HG02610 (cell line): ENCODE measurements around the gene ZDHHC3.

ENCODE experiments used
- ATAC-seq: cut with Tn5 transposase; IDR thresholded peaks from one replicate; pipeline ENCODE4 v1.9.1; 2021; ENCODE audit warnings: mild to moderate bottlenecking, moderate library complexity; ENCODE audit not compliant: unreplicated experiment

Gene ZDHHC3

DNA sequence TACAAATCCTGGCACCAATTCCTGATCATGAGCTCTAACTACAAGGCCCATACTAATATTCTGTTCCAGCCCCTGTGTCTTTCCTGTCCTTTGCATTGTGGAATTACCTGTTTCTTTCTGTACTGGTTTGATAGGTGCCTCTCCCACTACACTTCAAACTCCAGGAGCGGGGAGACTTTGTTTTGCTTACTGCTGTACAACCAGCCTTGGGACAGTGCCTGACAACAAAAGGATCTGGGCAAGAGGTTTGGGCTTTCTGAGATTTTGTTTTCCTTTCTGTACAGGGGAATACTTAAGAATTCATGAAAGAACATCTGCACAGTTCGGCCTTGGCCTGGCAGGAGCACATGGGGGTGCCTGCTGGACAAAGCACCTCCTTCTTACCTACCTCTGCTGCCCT, 45.1 kb downstream of the ZDHHC3 start:
- no peak for ATAC-seq

DNA sequence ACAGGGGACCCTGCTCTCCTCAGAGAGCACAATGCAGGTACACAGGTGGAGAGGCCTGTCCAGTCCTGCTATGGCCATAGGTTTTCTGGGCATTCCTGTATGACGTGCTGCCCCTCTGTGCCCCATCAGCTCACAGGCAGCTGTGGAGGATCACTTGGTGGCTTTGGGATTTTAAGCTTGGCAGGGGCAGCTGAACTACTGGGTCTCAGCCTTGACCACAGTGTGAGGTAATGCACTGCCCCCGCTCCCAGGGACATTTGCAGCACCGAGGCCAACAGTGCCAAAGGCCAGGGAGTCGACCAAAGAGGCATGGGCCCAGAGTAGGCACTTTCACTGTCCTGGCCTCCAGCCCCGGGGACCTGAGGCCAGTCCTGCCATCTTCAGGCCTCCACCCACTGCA, 46.2 kb downstream of the ZDHHC3 start:
- no peak for ATAC-seq

DNA sequence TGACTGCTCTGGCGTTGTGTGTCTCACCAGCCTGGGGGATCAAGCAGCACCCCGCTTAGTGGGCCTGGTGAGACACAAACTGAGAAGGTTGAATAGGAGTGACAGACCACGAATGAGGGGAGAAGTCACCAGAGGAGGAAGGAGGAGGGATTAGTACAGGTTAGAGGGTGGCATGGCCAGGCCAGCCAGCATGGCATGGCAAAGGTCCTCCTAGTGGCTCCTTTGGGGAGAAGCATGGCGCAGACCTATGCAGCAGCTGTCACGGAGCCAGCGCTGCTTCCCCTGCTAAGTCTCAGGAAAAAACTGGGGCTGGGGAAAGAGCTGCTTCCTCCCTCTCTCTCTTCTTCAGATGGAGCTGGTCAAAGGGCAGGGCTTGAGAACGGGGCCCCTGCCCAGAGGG, 48.6 kb downstream of the ZDHHC3 start:
- ATAC-seq: no peak

DNA sequence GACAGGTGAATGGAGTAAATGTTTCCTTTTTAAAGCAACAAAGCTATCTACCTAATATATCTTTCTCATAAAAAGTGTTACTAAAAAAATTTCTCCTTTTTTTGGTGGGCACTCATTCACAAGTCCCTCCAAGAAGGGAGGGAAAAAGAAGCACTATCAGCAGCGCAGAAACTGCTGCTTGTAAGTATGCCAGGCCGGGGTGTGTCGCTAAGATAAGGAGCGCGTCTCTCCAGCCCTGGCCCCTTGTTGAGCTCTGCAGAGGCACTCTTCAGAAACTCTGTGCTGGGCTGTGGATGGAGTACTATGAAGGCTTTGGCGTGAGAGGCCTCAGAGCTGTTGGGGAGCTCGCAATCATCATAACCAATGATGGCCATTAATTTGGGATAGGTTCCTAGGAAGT, 49.1 kb downstream of the ZDHHC3 start:
- ATAC-seq: no peak

DNA sequence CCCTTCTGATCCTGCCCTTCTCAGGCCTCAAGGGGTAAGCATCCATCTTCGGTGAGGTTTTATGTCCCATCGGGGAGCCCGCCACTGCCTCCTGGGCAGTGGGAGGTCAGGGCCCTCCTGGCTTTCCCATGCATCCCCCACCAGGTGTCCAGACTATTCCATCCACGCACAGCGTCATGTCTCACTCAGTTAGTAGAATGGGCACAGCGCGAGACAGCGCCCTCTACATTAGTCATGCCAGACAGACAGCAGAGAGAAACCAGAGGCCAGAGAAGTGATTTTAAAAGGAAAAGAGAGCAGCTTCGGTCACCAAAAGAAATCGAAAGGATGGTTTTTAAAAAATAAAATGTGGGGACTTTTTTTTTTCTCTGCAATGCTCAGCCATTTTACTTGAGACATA, 49.8 kb downstream of the ZDHHC3 start:
- no peak for ATAC-seq

DNA sequence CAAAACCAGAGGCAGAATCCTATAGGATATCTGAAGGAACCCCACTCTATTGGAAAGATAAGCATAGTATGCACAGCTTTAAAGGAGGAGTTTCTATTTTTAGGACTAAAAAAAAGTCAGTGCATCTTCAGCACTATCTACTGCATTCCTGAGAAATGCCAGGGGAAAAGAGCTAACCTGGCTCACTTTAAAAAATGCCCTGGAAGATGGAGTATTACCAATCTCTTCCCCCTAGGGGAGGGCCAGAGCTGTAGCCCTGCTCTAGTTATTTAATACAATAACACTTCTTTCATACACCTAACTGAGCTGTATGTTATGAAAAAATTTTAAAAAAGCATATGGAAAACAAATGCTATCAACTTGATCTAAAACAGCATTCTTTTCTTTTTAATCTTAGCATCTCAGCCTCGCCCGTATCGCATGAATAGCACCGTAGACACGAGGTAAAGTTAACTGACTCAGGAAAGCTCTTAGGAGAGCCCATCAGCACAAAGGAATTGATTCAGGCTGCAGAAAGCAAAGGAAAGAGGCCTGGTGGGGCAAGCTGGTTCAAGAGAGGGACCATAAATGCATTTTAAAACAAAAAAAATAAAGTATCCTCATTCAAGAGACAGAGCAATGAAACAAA, 51.4 kb downstream of the ZDHHC3 start:
- no peak for ATAC-seq

DNA sequence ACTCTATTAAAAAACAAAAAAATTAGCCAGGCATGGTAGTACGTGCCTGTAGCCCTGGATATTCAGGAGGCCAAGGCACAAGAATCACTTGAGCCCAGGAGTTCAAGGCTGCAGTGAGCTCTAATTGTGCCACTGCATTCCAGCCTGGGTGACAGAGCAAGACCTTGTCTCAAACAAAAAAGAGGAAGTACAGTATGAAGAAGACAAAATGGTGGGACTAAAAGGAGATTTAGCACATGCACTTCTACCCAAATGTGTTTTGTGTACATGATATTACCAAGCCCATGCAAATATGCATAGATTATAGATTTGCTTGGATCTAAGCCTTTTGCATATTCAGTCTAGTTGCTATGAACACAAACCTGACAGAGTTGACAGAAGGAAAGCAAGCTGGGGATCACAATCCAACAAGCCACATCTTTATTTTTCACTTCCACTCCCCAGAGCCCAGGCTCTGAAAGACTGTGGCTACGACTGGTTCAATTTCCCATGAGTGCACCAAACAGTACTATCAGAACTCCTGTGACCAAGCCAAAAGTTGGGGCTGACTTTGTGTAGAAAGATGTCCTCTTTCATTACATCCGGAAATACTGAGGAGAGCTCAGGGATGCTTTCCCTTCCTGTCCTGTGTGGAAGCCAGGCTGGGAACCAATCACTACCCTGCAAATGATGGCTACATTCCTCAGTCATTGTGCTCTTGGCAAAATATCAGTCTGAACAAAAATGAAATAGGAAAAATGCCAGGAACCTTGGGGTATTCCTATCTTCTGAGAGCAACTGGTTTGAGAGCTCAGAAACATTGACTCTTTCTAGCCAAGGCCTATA, 52.1 kb downstream of the ZDHHC3 start:
- no peak for ATAC-seq

DNA sequence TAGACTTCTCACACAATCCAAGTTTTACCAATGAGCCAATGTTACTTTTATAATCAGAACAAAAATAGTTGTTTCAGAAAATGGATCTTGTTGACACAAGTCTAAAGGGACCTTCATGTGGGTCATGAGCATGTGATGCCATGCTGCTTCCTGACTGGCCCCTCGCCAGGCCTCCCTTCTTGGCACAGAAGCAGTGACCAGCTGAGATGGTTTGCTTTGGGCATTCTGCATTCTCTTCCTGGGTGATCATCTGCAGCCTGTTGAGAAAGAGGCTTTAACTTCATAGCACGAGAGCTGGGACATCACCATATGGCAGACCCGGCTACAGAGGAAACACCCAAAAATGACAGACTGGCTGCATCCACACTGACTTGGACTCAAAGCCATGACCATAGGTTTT, 55.9 kb downstream of the ZDHHC3 start:
- no peak for ATAC-seq

DNA sequence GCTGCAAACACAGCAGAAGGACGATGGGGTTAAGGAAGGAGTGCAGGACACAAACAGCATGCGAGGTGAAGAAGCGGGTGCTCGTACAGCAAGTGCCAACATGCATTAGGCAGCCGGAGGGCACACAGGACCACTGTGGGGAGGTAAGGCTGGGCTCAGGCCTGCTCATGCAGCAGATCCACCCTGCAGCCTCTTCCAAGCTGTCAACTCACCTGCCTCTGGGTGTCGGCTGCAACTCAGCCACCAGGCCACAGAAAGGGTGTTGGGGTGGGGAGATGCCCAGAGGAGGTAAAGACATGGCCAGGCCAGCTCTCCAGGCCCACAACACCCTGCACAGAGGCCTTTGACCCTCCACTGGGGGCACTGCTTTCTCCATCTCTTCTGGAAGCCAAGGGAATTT, 57.4 kb downstream of the ZDHHC3 start:
- no peak for ATAC-seq

DNA sequence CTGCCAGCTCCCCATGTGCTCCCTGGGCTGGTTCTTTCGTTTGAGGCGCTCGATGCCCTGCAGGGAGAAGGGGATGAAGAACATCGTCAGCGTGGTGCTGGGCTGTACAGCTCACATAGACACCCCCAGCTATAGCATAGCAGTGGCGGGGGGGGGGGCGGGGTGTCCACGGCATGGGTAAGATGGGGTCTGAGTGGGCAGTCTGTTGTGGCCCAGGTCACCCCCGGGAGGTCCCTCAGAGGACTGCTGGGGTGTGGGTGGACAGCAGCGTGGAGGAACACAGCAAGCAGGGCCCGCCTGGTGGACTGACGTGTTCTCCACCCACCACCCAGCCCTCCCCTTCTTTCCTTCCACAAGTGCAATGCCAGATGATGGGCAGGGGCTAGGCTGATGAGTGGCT, 57.9 kb downstream of the ZDHHC3 start:
- ATAC-seq: no peak

DNA sequence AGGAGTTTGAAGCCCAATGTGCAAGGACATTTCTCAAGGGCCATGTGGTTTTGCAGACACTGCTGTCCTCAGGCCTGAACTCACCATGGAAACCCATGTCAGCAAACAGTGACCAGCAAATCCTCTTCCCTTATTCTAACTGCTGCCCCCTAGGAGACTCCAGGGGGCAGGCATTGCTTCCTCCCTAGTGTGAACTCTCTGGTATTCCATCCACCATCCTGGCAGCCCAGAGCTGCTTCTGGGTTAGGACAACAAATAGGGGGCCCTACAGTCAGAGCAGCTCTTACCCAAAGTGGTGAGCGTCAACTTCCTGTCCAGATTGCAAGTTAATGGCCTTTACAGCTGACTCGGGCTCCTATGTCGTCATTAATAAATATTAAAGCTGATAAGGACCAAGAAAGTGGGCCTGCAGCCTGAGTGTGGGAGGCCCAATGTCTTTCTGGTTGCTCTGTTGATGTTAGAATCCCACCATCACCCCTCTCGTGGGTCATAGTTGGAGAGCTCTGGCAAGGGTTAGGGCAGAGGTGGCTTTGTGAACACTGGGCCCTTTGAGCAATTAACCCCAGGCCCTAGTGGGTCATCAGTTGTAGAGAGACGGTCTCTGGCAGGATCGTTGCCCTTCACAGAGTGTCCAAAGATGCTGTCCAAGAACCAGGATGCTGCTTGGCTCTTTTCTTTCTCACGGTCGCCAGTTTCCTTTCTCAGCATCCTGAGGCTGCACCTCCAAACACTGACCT, 60.1 kb downstream of the ZDHHC3 start:
- no peak for ATAC-seq

DNA sequence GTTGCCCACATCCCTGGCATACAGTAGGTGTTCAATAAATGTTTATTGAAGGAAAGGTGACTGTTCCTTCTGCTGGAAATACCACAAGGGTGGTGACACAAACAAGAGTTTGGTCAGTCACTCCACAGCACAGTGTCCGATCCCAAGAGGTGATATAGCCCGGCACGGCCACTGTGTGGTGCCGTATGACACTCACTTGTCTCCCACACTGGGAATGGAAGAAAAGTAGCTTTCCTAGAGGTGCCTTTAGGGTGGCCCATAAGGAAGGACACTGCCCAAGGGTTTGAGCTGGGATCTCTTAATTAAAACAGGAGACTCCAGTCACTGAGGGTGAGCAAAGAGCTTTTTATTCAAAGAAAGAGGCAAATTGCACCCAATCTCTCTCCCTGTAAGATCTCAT, 61.0 kb downstream of the ZDHHC3 start:
- ATAC-seq: no peak

DNA sequence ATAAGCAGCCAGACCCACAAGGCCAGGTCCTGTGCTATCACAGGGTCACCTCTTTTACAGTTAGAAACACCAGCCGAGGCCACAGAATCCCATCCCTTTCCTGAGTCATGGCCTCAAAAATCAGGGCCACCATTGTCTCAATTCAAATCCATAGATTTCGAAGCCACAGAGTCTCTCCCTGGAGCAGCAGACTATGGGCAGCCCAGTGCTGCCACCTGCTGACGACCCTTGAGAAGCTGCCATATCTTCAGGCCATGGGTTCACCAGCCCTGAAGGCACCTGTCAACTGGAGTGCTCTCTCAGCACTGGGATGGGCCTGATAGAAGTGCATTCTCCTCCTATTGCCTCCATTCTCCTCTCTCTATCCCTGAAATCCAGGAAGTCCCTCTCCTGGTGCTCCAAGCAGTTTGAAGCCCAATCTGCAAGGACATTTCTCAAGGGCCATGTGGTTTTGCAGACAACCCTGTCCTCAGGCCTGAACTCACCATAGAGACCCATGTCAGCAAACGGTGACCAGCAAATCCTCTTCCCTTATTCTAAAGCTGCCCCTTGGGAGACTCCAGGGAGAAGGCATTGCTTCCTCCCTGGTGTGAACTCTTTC, 62.0 kb downstream of the ZDHHC3 start:
- no peak for ATAC-seq

DNA sequence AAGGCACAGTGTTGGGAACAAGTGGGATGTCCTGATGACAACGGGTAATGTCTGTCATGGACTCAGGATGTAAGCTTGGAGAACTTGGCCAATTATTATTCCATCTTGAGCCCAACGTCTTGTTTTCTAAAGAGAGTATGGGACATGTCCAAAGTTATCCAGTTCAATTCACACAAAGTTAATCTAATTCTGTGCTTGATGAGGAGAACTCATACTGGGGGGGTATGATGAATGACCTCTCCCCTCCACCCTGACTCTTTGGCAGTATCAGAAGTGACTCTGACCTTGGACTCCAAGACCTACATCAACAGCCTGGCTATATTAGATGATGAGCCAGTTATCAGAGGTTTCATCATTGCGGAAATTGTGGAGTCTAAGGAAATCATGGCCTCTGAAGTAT, 65.3 kb downstream of the ZDHHC3 start:
- no peak for ATAC-seq

DNA sequence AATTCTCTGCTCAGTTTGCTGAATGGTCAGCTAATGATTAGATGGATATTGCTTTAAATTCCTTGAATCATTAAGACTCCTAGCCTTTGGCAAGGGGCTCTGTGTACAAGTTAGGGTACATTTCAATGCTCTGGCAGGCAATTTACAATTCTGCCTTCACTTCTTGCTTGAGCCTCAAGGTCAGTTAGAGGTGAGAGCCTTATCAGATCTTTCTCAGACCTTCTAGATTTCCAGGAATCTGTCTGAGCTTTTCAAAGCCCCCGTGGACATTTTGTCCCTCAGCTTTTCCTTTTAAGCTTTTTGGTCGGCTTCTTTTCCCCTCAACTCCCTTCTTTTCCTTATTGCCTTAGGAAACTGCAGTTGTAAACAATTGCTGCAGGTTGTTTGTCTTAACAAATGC, 66.9 kb downstream of the ZDHHC3 start:
- no peak for ATAC-seq

DNA sequence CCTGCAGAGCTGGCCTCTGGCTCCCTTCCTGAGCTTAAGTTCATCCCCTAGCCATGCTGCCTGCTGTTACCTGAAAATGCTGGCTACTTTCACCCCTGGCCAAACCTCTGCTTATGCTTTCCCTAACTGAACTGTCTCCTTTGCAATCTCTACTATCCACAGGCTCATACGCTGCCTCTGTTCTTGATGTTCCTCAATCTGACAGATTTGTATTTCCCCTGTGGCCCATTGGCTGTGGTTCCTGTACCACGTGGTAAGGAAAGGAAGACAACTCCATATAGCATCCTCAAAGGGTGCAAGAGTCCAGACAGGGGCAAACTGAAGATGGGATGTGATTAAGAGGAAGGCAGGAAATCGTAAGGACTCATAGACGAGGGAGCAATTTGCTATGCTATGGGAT, 68.4 kb downstream of the ZDHHC3 start:
- no peak for ATAC-seq

DNA sequence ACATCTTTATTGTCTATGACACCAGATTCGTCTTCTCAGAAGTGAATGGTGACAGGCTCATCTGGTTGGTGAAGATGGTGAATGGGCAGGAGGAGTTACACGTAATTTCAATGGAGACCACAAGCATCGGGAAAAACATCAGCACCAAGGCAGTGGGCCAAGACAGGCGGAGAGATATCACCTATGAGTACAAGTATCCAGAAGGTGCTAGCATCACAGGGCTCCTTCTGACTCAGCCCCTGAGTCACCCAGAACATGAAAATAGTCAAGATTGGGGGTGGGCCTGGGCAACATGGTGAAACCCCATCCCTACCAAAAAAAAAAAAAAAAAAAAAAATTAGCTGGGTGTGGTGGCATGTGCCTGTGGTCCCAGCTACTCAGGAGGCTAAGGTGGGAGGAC, 69.0 kb downstream of the ZDHHC3 start:
- ATAC-seq: no peak

DNA sequence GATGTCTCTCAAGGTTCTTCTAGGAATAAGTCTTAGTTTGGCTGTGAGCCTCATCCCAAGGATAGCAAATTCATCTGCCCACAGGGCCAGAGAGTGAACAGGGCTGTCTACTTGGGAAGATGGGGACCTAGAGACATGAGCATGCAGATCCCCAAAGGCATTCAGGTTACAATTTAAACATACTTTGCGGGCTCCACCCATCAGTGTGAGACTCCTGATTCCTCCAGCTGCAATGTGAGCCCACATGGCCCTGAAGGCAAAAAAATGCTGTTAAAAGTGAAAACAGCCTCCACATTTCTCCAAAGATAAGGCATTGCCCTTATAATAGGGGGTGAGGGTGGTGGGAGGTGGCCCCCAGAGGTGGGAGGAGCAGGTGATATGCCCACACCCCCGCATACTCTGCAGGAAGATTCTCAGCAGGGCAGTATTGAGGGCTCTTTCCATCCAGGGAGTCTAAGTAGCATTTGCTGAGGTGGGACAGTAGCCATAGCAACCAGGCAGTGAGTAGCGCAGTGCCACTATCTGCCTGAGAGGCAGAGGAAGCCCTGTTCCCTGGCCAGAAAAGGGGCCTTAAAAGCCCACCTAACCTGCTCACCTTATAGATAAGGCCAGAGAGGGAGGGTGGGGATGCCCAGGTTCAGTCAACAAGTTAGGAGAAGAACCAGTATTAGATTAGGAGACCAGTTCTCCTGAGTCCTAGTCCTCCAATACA, 70.4 kb downstream of the ZDHHC3 start:
- ATAC-seq: no peak

DNA sequence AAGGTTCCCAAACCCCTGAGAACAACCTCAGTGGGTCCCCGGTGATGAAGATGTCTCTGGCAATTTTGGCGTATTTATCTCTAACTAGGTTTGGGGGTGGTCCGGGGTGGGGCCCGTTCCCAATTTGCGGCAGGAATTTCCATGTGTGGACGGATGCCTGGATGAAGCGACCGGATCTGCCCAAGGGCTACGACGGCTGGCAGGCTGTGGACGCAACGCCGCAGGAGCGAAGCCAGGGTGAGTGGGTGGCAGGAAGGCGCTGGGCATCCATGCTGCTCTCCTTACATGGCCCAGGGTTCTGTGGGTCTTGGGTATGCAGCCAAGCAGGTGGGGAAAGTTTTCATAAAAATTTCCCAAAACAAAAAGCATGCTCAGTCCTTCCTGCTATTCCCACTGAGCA, 72.2 kb downstream of the ZDHHC3 start:
- ATAC-seq: no peak

DNA sequence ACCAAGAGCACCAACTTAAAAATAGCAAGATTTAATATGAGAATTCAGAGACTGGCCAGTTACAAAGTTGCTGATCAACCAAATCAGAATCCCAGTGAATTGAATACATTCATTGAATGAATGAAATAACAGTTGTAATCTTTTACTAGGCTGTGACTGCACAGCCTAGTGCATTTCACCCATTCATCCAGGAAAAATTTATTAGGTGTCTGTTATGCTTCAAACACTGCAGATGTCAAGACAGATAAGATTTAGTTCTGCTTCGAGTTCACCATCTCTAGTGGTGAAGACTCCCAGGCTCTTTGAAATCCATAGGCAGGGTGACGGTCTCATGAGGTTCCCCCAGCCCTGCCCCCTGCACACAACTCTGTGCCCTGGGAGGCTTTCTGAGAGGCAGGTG, 72.7 kb downstream of the ZDHHC3 start:
- ATAC-seq: no peak

DNA sequence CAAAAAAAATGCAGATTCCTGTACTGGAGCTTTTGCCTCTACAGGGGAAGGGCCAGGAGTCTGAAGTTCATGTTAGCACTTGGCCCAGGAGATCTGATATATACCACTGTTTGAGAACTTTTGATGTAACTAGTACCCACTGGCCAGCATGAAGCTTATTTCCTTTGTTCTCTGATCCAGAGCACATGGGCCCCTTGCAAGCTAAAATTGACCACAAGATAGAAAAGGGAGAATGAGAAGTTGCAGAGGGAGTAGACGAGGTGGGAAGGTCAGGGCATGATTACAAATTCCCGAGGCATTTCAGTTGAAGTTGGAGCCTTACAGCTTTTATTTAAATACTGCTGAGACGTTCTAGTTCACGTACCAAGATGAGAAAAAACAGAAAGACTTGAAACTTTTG, 73.3 kb downstream of the ZDHHC3 start:
- no peak for ATAC-seq
